ENCODE data around the gene LPAR6.

The LPAR6 gene

GRCh38 chr13:48410199-48410598 is 2.7 kb downstream of the LPAR6 start:
- no peak overlapping the region for H3K27ac ChIP-seq (ENCODE audit: low read depth, low read length, poor library complexity, severe bottlenecking)
- no peaks in the 10 kb centered on the region for H3K9me3 ChIP-seq (ENCODE audit: low read length)
- H3F3A ChIP-seq (ENCODE audit: insufficient read depth, low read length): no peaks in the 10 kb centered on the region
- no peak overlapping the region for H2AFZ ChIP-seq (ENCODE audit: low read length)
- no peak overlapping the region for H3K4me3 ChIP-seq (ENCODE audit: low read depth, low read length, poor library complexity, severe bottlenecking)
- no peak overlapping the region for H3K4me2 ChIP-seq (ENCODE audit: low read length)
- H3K36me3 ChIP-seq (ENCODE audit: insufficient read depth, low read length): peaks cover 18% of the 10 kb centered on the region
- TF ChIP-seq CTCF (IDR thresholded peaks at IDR 0.05; ENCODE audit: low read length): no peak
- no peaks in the 10 kb centered on the region for H4K20me1 ChIP-seq (ENCODE audit: insufficient read depth, low read length)
- no peaks in the 10 kb centered on the region for H3K4me1 ChIP-seq (ENCODE audit: insufficient read depth, low read length, severe bottlenecking)
- H3K9ac ChIP-seq (ENCODE audit: low read length): no peak overlapping the region
- no peaks in the 10 kb centered on the region for H3K27me3 ChIP-seq (ENCODE audit: insufficient read depth, low read length)
- H3K9me2 ChIP-seq (ENCODE audit: low read depth, low read length): no peaks in the 10 kb centered on the region
- no peaks in the 10 kb centered on the region for H3K79me2 ChIP-seq (ENCODE audit: insufficient read depth, low read length)

GRCh38 chr13:48405875-48406274 is 7.0 kb downstream of the LPAR6 start:
- Histone ChIP-seq H3K9ac (ENCODE audit: low read length) (no peak overlapping the region), H3K9me2 (ENCODE audit: low read depth, low read length) (no peaks in the 10 kb centered on the region), H3K79me2 (ENCODE audit: insufficient read depth, low read length) (no peaks in the 10 kb centered on the region), H3K27ac (ENCODE audit: low read depth, low read length, poor library complexity, severe bottlenecking) (no peak overlapping the region), H3K4me2 (ENCODE audit: low read length) (no peak overlapping the region), H3K9me3 (ENCODE audit: low read length) (no peaks in the 10 kb centered on the region), H3K36me3 (ENCODE audit: insufficient read depth, low read length) (peaks cover 10% of the 10 kb centered on the region; the same call in 1 of the 2 replicates), H3K4me3 (ENCODE audit: low read depth, low read length, poor library complexity, severe bottlenecking) (no peak overlapping the region), H3K27me3 (ENCODE audit: insufficient read depth, low read length) (no peaks in the 10 kb centered on the region), H2AFZ (ENCODE audit: low read length) (no peak overlapping the region), H3F3A (ENCODE audit: insufficient read depth, low read length) (no peaks in the 10 kb centered on the region; the same call in 1 of the 2 replicates), H3K4me1 (ENCODE audit: insufficient read depth, low read length, severe bottlenecking) (peaks cover 8% of the 10 kb centered on the region), H4K20me1 (ENCODE audit: insufficient read depth, low read length) (no peaks in the 10 kb centered on the region)
- TF ChIP-seq EZH2 (IDR thresholded peaks at IDR 0.05; ENCODE audit: borderline replicate concordance, low read length) (no peak), CTCF (IDR thresholded peaks at IDR 0.05; ENCODE audit: low read length) (no peak)

GRCh38 chr13:48404952-48405351 is 8.0 kb downstream of the LPAR6 start:
- H3K9ac ChIP-seq (ENCODE audit: low read length): no peak overlapping the region
- H3K9me3 ChIP-seq (ENCODE audit: low read length): no peaks in the 10 kb centered on the region
- H3K27me3 ChIP-seq (ENCODE audit: insufficient read depth, low read length): no peaks in the 10 kb centered on the region
- H4K20me1 ChIP-seq (ENCODE audit: insufficient read depth, low read length): no peaks in the 10 kb centered on the region
- no peak overlapping the region for H2AFZ ChIP-seq (ENCODE audit: low read length)
- H3K4me3 ChIP-seq (ENCODE audit: low read depth, low read length, poor library complexity, severe bottlenecking): no peak overlapping the region
- peaks cover 6% of the 10 kb centered on the region; the same call in 1 of the 2 replicates for H3K36me3 ChIP-seq (ENCODE audit: insufficient read depth, low read length)
- H3K27ac ChIP-seq (ENCODE audit: low read depth, low read length, poor library complexity, severe bottlenecking): no peak overlapping the region
- H3F3A ChIP-seq (ENCODE audit: insufficient read depth, low read length): no peaks in the 10 kb centered on the region; the same call in 1 of the 2 replicates
- no peaks in the 10 kb centered on the region for H3K9me2 ChIP-seq (ENCODE audit: low read depth, low read length)
- no peak overlapping the region for H3K4me2 ChIP-seq (ENCODE audit: low read length)
- H3K4me1 ChIP-seq (ENCODE audit: insufficient read depth, low read length, severe bottlenecking): peaks cover 13% of the 10 kb centered on the region
- H3K79me2 ChIP-seq (ENCODE audit: insufficient read depth, low read length): no peaks in the 10 kb centered on the region
- TF ChIP-seq EZH2 (IDR thresholded peaks at IDR 0.05; ENCODE audit: borderline replicate concordance, low read length) (no peak), CTCF (IDR thresholded peaks at IDR 0.05; ENCODE audit: low read length) (no peak)

Measured in OCI-LY1 (cell line).